Umbilical cord (tissue), 2 donors: ENCODE results near the gene HOXD3. TPM values are rescaled to one million over a fixed set of nuclear protein-coding genes. Genes with fewer than 3 reads are reported as not detected.

ENCODE experiments used
- DNase-seq: peaks from one replicate; pipeline ENCODE4 v3.0.0-alpha.2; 2015; ENCODE audit warnings: low spot score
- total RNA-seq: library from RNA; depleted of rRNA; stranded (reverse); fragments of >200 nt; gene quantifications from one replicate; pipeline ENCODE4 v1.2.3, GENCODE V29; 2014; ENCODE audit warnings: low replicate concordance; ENCODE audit not compliant: insufficient read depth

HOXD3 gene
- not detected for total RNA-seq

- DNase-seq: no peak
Measured at GRCh38 chr2:176156807-176157498, at the start of gene HOXD3. HOXD3 (plus strand) TSS chr2:176157307; CDS start chr2:176169115, 11,808 bp downstream.

DNA sequence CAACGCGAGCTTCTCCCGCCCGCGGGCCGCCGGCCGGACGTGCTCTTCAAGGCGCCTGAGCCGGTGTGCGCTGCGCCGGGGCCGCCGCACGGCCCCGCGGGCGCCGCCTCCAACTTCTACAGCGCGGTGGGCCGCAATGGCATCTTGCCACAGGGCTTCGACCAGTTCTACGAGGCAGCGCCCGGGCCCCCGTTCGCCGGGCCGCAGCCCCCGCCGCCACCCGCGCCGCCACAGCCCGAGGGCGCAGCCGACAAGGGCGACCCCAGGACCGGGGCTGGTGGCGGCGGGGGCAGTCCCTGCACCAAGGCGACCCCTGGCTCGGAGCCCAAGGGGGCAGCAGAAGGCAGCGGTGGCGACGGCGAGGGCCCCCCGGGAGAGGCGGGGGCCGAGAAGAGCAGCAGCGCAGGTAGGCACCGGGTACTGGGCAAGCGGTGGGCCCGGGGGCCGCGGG is 49.4 kb upstream of the HOXD3 start:
- DNase-seq: no peak

DNA sequence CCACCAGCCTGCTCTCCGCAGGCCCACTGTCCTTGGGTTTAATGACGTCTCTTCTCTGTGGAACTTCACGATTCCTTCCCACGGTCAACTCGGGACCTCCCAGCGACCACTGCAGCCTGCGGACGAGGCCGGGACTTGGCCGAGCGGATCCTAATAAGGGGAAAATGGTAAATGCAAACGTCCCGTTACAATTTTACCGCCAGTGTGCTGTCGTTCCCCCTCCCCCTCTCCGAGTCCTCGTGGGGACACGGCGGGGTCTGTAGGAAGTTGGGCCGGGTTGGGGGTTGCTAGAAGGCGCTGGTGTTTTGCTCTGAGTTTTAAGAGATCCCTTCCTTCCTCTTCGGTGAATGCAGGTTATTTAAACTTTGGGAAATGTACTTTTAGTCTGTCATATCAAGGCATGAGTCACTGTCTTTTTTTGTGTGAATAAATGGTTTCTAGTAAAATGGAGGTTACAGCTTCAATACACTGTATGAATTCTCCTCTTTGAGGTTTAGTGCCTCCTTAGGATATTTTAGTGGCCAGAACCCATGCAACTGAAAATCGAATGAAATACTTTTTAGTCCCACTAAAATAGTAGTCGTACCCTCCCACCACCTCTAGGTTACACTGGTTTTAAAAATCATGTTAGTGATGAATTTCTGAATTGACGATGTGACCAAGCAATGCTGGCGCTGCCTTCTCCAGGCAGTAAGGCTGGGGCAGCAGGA is 47.8 kb upstream of the HOXD3 start:
- no peak for DNase-seq

GRCh38 chr2:176109946-176110345 is 47.2 kb upstream of the HOXD3 start:
- no peak for DNase-seq

- DNase-seq: no peak
Measured at GRCh38 chr2:176110415-176111308, 46.4 kb upstream of the HOXD3 start.

DNA sequence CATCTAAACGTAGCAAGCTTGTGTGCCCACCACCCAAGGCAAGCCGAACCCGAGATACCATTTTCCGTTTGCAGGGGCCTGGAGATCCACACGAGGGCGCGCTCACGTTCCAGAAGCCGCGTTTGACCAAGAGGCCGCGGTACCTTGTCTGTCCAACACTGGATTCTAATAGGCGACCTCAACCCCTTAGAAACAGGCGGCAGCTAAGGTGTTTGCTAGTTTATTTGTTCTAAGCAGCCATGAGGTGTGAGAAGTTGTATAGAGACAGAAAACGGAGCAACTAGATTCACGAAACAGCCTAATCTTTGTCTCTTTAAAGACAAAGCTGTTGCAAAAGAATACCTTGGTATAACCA is 45.8 kb upstream of the HOXD3 start:
- DNase-seq: no peak

- DNase-seq: no peak
Measured at GRCh38 chr2:176111846-176112374, 45.2 kb upstream of the HOXD3 start.

DNA sequence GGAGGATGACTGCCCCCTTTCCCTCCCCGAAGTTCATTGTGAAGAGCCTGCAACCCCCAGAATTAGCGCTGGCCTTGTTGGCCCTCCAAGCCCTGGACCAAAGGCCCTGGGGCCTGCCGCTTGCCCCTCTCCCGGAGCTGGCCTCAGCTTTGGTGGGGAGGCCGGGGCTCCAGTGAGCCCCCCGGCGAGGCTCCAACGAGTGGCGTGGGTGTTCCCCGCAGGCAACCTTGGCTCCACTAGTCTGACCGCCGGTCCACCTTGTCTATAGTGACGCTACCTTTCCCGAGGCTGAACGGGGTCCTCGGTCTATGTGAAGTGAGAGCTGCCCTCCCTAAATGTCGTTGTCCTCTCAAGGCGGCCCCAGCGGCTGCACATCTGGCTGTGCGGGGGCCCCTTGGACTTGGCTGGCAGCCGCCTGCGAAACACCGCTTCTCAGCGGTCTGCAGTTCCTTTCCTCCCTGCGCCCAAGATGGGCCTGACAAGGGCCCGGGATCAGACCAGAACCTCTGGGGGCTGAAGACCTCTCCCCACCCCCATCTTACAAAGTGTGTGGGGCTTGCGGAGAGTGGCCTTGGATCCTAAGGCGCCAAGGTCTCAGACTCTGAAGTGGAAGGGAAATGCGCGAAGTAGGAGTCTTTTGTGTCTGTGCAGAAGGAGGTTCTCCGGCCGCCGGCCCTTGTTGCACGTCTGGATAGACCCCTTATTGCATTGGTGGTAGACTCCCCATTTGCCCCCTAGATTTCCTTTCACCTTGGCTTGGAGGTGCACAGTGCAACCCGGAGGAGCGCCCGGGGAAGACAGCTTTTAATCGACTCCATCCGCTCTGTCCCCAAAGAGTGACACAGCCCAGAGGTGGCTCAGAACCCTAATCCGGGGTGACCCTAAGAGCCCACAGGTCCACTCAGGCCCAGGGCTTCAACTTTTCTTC is 44.5 kb upstream of the HOXD3 start:
- DNase-seq: no peak

GRCh38 chr2:176114120-176114929 is 42.8 kb upstream of the HOXD3 start:
- DNase-seq: no peak

GRCh38 chr2:176114930-176115625 is 42.0 kb upstream of the HOXD3 start:
- DNase-seq: no peak

- DNase-seq: no peak
Measured at GRCh38 chr2:176115883-176116813, 41.0 kb upstream of the HOXD3 start, which contains the start of gene HOXD10. HOXD10 (plus strand) TSS chr2:176116778; CDS start chr2:176116834, 56 bp downstream.

DNA sequence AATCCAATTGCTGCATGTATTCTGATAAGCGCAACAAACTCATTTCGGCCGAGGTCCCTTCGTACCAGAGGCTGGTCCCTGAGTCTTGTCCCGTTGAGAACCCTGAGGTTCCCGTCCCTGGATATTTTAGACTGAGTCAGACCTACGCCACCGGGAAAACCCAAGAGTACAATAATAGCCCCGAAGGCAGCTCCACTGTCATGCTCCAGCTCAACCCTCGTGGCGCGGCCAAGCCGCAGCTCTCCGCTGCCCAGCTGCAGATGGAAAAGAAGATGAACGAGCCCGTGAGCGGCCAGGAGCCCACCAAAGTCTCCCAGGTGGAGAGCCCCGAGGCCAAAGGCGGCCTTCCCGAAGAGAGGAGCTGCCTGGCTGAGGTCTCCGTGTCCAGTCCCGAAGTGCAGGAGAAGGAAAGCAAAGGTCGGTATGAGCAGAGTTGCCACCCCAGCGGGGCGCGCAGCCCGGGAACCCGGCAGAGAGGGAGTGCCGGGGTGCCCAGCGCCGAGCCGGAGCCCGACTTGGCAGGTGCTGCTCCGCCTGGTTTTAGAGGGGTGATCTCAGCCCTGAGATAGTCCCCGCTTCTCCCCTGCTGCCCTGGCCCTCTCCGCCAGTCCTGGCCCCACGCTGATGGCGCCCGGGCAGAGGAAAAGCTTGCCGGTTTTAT is 39.8 kb upstream of the HOXD3 start:
- no peak for DNase-seq

GRCh38 chr2:176117823-176118371 is 39.2 kb upstream of the HOXD3 start:
- DNase-seq: no peak

DNA sequence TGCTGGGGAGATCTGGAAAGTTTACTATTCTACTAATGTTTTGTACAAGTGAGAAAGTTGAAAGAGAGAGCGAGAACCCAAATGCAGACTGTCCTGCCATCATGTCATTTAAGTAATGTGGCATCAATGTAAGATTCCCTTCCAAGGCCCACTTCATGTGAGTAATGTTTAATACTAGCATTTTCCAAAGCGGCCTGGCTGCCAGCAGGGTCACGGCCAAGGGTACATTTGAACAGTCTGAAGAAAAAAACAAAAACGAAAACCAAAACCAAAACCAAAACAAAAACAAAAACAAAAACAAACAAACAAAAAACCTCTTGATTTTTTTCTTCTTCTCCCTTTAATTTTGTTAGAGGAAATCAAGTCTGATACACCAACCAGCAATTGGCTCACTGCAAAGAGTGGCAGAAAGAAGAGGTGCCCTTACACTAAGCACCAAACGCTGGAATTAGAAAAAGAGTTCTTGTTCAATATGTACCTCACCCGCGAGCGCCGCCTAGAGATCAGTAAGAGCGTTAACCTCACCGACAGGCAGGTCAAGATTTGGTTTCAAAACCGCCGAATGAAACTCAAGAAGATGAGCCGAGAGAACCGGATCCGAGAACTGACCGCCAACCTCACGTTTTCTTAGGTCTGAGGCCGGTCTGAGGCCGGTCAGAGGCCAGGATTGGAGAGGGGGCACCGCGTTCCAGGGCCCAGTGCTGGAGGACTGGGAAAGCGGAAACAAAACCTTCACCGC is 38.3 kb upstream of the HOXD3 start:
- DNase-seq: no peak

GRCh38 chr2:176120364-176121189 is 36.5 kb upstream of the HOXD3 start:
- no peak for DNase-seq
